HEK293T (cell line): Measurements from ENCODE around the gene BEND7.

Experiments
- ARNT ChIP-seq: fragments of 450-650 bp; IDR thresholded peaks from 2 replicates; pipeline ENCODE4 v1.6.1; 2017; ENCODE audit warnings: mild to moderate bottlenecking
- BHLHE40 ChIP-seq: fragments of 450-650 bp; IDR thresholded peaks from 2 replicates; pipeline ENCODE4 v1.6.1; 2016; ENCODE audit warnings: mild to moderate bottlenecking, moderate library complexity, borderline replicate concordance
- CTBP1 ChIP-seq: fragments of 450-650 bp; IDR thresholded peaks from 2 replicates; pipeline ENCODE4 v1.6.1; 2016; ENCODE audit warnings: borderline replicate concordance
- FOXK2 ChIP-seq: fragments of 450-650 bp; IDR thresholded peaks from 2 replicates; pipeline ENCODE4 v1.6.1; 2016; ENCODE audit warnings: mild to moderate bottlenecking
- PKNOX1 ChIP-seq: fragments of 450-650 bp; IDR thresholded peaks from 2 replicates; pipeline ENCODE4 v1.6.1; 2016
- SP1 ChIP-seq: fragments of 450-650 bp; IDR thresholded peaks from 2 replicates; pipeline ENCODE4 v1.6.1; 2017

DNA sequence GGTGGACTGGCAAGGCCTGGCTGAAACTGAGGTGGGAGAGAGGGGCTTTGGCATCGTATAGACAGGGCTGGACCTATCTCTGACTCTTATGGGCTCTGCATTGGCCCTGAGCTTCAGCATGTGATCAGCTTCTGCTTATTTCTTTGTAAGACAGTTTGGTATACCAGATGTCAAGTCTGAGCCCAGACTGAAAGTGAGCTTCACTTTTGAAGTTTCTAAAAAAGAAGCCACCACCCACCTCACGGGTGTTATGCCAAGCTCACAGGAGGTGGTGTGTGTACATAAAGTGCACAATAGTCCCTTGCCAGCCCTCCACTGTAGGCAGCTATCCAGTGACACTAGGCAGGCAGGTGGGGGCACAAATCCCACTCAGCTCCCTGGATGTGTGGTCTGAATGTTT is 112.1 kb downstream of the BEND7 start:
- TF ChIP-seq CTBP1, result no peak
- TF ChIP-seq PKNOX1, result no peak
- TF ChIP-seq BHLHE40, result no peak
- TF ChIP-seq FOXK2, result no peak
- no peak for TF ChIP-seq SP1
- no peak for TF ChIP-seq ARNT
